IMR-90 (cell line): ENCODE results near the gene USP31. TPM values are rescaled to one million over a fixed set of nuclear protein-coding genes. Genes with fewer than 3 reads are reported as not detected.

ENCODE experiments used
- ATAC-seq: fragments of 200-7000 bp; cut with Tn5 transposase; 2 replicates; pipeline ENCODE4 v1.9.1; 2020; ENCODE audit warnings: low read depth, mild to moderate bottlenecking, moderate library complexity
- BruUV-seq: library from RNA; stranded (reverse); fragments of 400-500 nt; replicated peaks from 2 replicates; lab custom pipeline; 2021; lab: Mats Ljungman, UMichigan
- CTCF ChIA-PET: fragments of 300-600 bp; formaldehyde crosslinking; extraction: SDS; loops from one replicate; lab custom pipeline; 2021; ENCODE audit warnings: antibody characterized with exemption; lab: Yijun Ruan, JAX
- POLR2A ChIA-PET: fragments of 300-600 bp; sonication (Branson Sonifier 250); formaldehyde crosslinking; loops from one replicate; lab custom pipeline; 2022; ENCODE audit warnings: antibody characterized with exemption; ENCODE audit not compliant: unreplicated experiment; lab: Charles Lee
- DNase-seq: peaks from one replicate; pipeline ENCODE4 v3.0.0; 2013
- H2AFZ ChIP-seq: replicated peaks from 2 replicates; pipeline ENCODE3; 2013; ENCODE audit warnings: low read length, mild to moderate bottlenecking; ENCODE audit not compliant: poor library complexity
- H2AK5ac ChIP-seq: 2 replicates; pipeline ENCODE4 v1.6.1; 2013; ENCODE audit warnings: low read depth, low read length, inconsistent platforms
- H2AK9ac ChIP-seq: replicated peaks from 2 replicates; pipeline ENCODE3; 2013; ENCODE audit warnings: mild to moderate bottlenecking, low read depth, low read length, moderate library complexity; ENCODE audit not compliant: poor library complexity
- H2BK120ac ChIP-seq: 2 replicates; pipeline ENCODE4 v1.6.1; 2013; ENCODE audit warnings: low read depth, low read length, inconsistent platforms
- H2BK15ac ChIP-seq: 3 replicates; pipeline ENCODE4 v1.6.1; 2013; ENCODE audit warnings: low read depth, low read length, inconsistent platforms
- H2BK20ac ChIP-seq: 2 replicates; pipeline ENCODE4 v1.6.1; 2013; ENCODE audit warnings: low read depth, mild to moderate bottlenecking, inconsistent platforms, low read length, moderate library complexity
- H2BK5ac ChIP-seq: 2 replicates; pipeline ENCODE4 v1.6.1; 2013; ENCODE audit warnings: mild to moderate bottlenecking, low read depth, low read length, inconsistent platforms; ENCODE audit not compliant: poor library complexity, severe bottlenecking
- H3K14ac ChIP-seq: replicated peaks from 2 replicates; pipeline ENCODE4 v1.6.1; 2013; ENCODE audit warnings: low read depth, low read length, inconsistent platforms
- H3K18ac ChIP-seq: 2 replicates; pipeline ENCODE4 v1.6.1; 2013; ENCODE audit warnings: low read depth, low read length, control low read depth
- H3K23ac ChIP-seq: 2 replicates; pipeline ENCODE4 v1.6.1; 2013; ENCODE audit warnings: low read depth, low read length, inconsistent platforms
- H3K27ac ChIP-seq: 2 replicates; pipeline ENCODE4 v1.5.1; 2013; ENCODE audit warnings: mild to moderate bottlenecking, control low read depth, low read length; ENCODE audit not compliant: insufficient read depth
- H3K27me3 ChIP-seq: 2 replicates; pipeline ENCODE4 v1.6.1; 2013; ENCODE audit warnings: low read length; ENCODE audit not compliant: control insufficient read depth, insufficient read depth
- H3K36me3 ChIP-seq: 2 replicates; pipeline ENCODE4 v1.6.1; 2013; ENCODE audit warnings: low read length, mixed read lengths; ENCODE audit not compliant: control insufficient read depth, insufficient read depth
- H3K4ac ChIP-seq: 2 replicates; pipeline ENCODE4 v1.6.1; 2013; ENCODE audit warnings: low read depth, low read length, inconsistent platforms
- H3K4me1 ChIP-seq: 2 replicates; pipeline ENCODE4 v1.6.1; 2013; ENCODE audit warnings: low read length, mixed read lengths; ENCODE audit not compliant: control insufficient read depth, insufficient read depth
- H3K4me2 ChIP-seq: 2 replicates; pipeline ENCODE4 v1.6.1; 2013; ENCODE audit warnings: low read depth, mild to moderate bottlenecking, control low read depth, low read length, moderate library complexity
- H3K4me3 ChIP-seq: 2 replicates; pipeline ENCODE4 v1.5.1; 2013; ENCODE audit warnings: low read depth, mild to moderate bottlenecking, control low read depth, low read length, moderate library complexity; ENCODE audit not compliant: insufficient read depth
- H3K56ac ChIP-seq: 2 replicates; pipeline ENCODE4 v1.6.1; 2013; ENCODE audit warnings: low read length, inconsistent platforms; ENCODE audit not compliant: insufficient read depth; ENCODE audit errors: extremely low read depth
- H3K79me1 ChIP-seq, 2 experiments: 2 replicates each; pipeline ENCODE4 v1.6.1; 2013; ENCODE audit warnings: low read length in 2 of 2, inconsistent platforms in 1 of 2, low read depth in 1 of 2
- H3K9ac ChIP-seq: 2 replicates; pipeline ENCODE4 v1.6.1; 2013; ENCODE audit warnings: low read depth, low read length, control low read depth
- H3K9me1 ChIP-seq: 2 replicates; pipeline ENCODE4 v1.6.1; 2013; ENCODE audit warnings: low read length, inconsistent platforms; ENCODE audit not compliant: insufficient read depth
- H3K9me3 ChIP-seq: 2 replicates; pipeline ENCODE4 v1.6.1; 2013; ENCODE audit warnings: low read length; ENCODE audit not compliant: control insufficient read depth, insufficient read depth
- H4K20me1 ChIP-seq: 2 replicates; pipeline ENCODE4 v1.6.1; 2013; ENCODE audit warnings: low read length, inconsistent platforms; ENCODE audit not compliant: insufficient read depth
- H4K5ac ChIP-seq: 2 replicates; pipeline ENCODE4 v1.6.1; 2013; ENCODE audit warnings: mild to moderate bottlenecking, low read depth, low read length, control low read depth
- H4K8ac ChIP-seq, 2 experiments: 2 replicates each; pipeline ENCODE4 v1.6.1; 2013; ENCODE audit warnings: low read depth in 2 of 2, low read length in 2 of 2, control low read depth in 1 of 2, inconsistent platforms in 1 of 2
- H4K91ac ChIP-seq: 2 replicates; pipeline ENCODE4 v1.6.1; 2013; ENCODE audit warnings: low read depth, low read length, inconsistent platforms; ENCODE audit not compliant: insufficient read depth
- BHLHE40 ChIP-seq: fragments of 150-350 bp; IDR thresholded peaks from 2 replicates; pipeline ENCODE4 v1.6.1; 2016; ENCODE audit warnings: mild to moderate bottlenecking, low read depth, low read length
- CEBPB ChIP-seq: IDR thresholded peaks from 2 replicates; pipeline ENCODE4 v1.6.1; 2012; ENCODE audit warnings: low read depth, low read length, improper control_type of control experiment
- CHD1 ChIP-seq: IDR thresholded peaks from 2 replicates; pipeline ENCODE4 v1.6.1; 2012; ENCODE audit warnings: low read depth, low read length, improper control_type of control experiment
- CTCF ChIP-seq: conservative IDR thresholded peaks from 2 replicates; pipeline ENCODE4 v1.5.1; 2012; ENCODE audit warnings: mild to moderate bottlenecking, low read depth, low read length, improper control_type of control experiment
- ELK1 ChIP-seq: fragments of 150-350 bp; IDR thresholded peaks from 2 replicates; pipeline ENCODE4 v1.6.1; 2016; ENCODE audit warnings: low read depth, mild to moderate bottlenecking, low read length, moderate library complexity, borderline replicate concordance
- FOS ChIP-seq: fragments of 150-350 bp; IDR thresholded peaks from 2 replicates; pipeline ENCODE4 v1.6.1; 2016; ENCODE audit warnings: low read depth, low read length
- MAFK ChIP-seq: IDR thresholded peaks from 2 replicates; pipeline ENCODE4 v1.6.1; 2012; ENCODE audit warnings: low read depth, low read length, improper control_type of control experiment
- MAZ ChIP-seq: IDR thresholded peaks from 2 replicates; pipeline ENCODE4 v1.6.1; 2012; ENCODE audit warnings: low read depth, mild to moderate bottlenecking, low read length, improper control_type of control experiment, moderate library complexity, borderline replicate concordance
- MXI1 ChIP-seq: IDR thresholded peaks from 2 replicates; pipeline ENCODE4 v1.6.1; 2012; ENCODE audit warnings: low read depth, mild to moderate bottlenecking, low read length, moderate library complexity, borderline replicate concordance
- NFE2L2 ChIP-seq: fragments of 150-350 bp; IDR thresholded peaks from 2 replicates; pipeline ENCODE4 v1.6.1; 2016; ENCODE audit warnings: low read depth, mild to moderate bottlenecking, low read length
- POLR2A ChIP-seq: IDR thresholded peaks from 2 replicates; pipeline ENCODE4 v1.6.1; 2012; ENCODE audit warnings: mild to moderate bottlenecking, low read depth, low read length
- RAD21 ChIP-seq: IDR thresholded peaks from 2 replicates; pipeline ENCODE4 v1.6.1; 2012; ENCODE audit warnings: low read length, improper control_type of control experiment
- RCOR1 ChIP-seq: IDR thresholded peaks from 2 replicates; pipeline ENCODE4 v1.6.1; 2012; ENCODE audit warnings: mild to moderate bottlenecking, low read length, improper control_type of control experiment; ENCODE audit not compliant: insufficient replicate concordance
- RFX5 ChIP-seq: IDR thresholded peaks from 2 replicates; pipeline ENCODE4 v1.8.0; 2012; ENCODE audit warnings: low read depth, mild to moderate bottlenecking, low read length, moderate library complexity
- SMC3 ChIP-seq: fragments of 150-350 bp; IDR thresholded peaks from 2 replicates; pipeline ENCODE4 v1.6.1; 2016; ENCODE audit warnings: low read depth, mild to moderate bottlenecking, antibody characterized with exemption, low read length, moderate library complexity
- USF2 ChIP-seq: fragments of 150-350 bp; IDR thresholded peaks from 2 replicates; pipeline ENCODE4 v1.6.1; 2017; ENCODE audit warnings: mild to moderate bottlenecking, antibody characterized with exemption, low read length, low read depth
- WGBS, 2 experiments: methylation state at CpG; one replicate each; pipeline versions ENCODE4 v1.1.5 to v1.1.7; 2013; ENCODE audit warnings: missing lambda C conversion rate in 2 of 2; ENCODE audit not compliant: insufficient read length in 1 of 2; ENCODE audit errors: extremely low coverage in 2 of 2; 5-methylcytosine and 5-hydroxymethylcytosine counted together
- dilution Hi-C: fragments of 300-500 bp; cut with HindIII; formaldehyde crosslinking; loops from one replicate; pipeline ENCODE4 v1.14.3; 2018; ENCODE audit warnings: low sequenced_read_pairs; ENCODE audit not compliant: unreplicated experiment
- in situ Hi-C: fragments of 300-500 bp; cut with MboI; formaldehyde crosslinking; loops from 3 replicates; pipeline ENCODE4 v1.14.3; 2019; ENCODE audit warnings: low sequenced_read_pairs, inconsistent platforms, mixed read lengths
- intact Hi-C: fragments of 100-400 bp; cut with micrococcal nuclease; formaldehyde crosslinking; loops from 2 replicates; pipeline ENCODE4 v1.10.0; 2022
- polyA plus RNA-seq, 3 experiments: library from polyadenylated mRNA; depleted of rRNA; stranded (reverse); fragments of >200 nt; gene quantifications; 2 replicates each; pipeline ENCODE4 v1.2.3, GENCODE V29; 2012; ENCODE audit warnings: low replicate concordance in 1 of 3
- total RNA-seq: library from RNA; depleted of rRNA; stranded (reverse); fragments of >200 nt; gene quantifications from 2 replicates; pipeline ENCODE4 v1.2.3, GENCODE V29; 2012

The USP31 gene
- total and polyA plus RNA-seq, 2 of the 4 experiments (the other 2 are of a cell fraction) = 2.9 to 3.4 TPM

GRCh38 chr16:23092801-23093117 is 56.5 kb downstream of the USP31 start:
- Histone ChIP-seq H3K23ac (no peak overlapping the region), H3K27ac (no peak overlapping the region), H3K36me3 (peaks cover 7% of the 10 kb centered on the region), H3K9me3 (no peaks in the 10 kb centered on the region), H2BK120ac (no peak overlapping the region), H3K9me1 (peaks cover 6% of the 10 kb centered on the region; the same call in 1 of the 2 replicates), H2BK5ac (no peak overlapping the region), H2AK5ac (no peak overlapping the region), H4K91ac (no peak overlapping the region), H3K9ac (no peak overlapping the region), H4K8ac (no peak overlapping the region), H3K4me1 (no peaks in the 10 kb centered on the region; the same call in 1 of the 2 replicates), H2BK20ac (no peak overlapping the region), H3K18ac (no peak overlapping the region), H3K56ac (no peak overlapping the region), H3K4me2 (no peak overlapping the region), H4K20me1 (no peaks in the 10 kb centered on the region), H3K79me1 (peaks cover 0 to 11% of the 10 kb centered on the region in 2 experiments; a peak in 1 of 4 replicates), H4K5ac (no peak overlapping the region), H2BK15ac (no peak overlapping the region), H3K14ac (no peak overlapping the region), H3K27me3 (no peaks in the 10 kb centered on the region), H2AK9ac (no peak overlapping the region), H2AFZ (no peak overlapping the region), H3K4ac (no peak overlapping the region), H3K4me3 (no peak overlapping the region)
- BruUV-seq = no TSS peak
- DNase-seq (no peak), ATAC-seq (no peak)
- TF ChIP-seq SMC3 = no peak
- no peak for TF ChIP-seq MXI1
- no peak for TF ChIP-seq MAFK
- no peak for TF ChIP-seq MAZ
- TF ChIP-seq NFE2L2 = no peak
- TF ChIP-seq RCOR1 = no peak
- no peak for TF ChIP-seq USF2
- no peak for TF ChIP-seq CEBPB
- TF ChIP-seq CTCF = no peak
- TF ChIP-seq RFX5 = no peak
- TF ChIP-seq CHD1 = no peak
- TF ChIP-seq RAD21 = no peak
- no peak for TF ChIP-seq ELK1
- no peak for TF ChIP-seq FOS
- TF ChIP-seq POLR2A = no peak
- no peak for TF ChIP-seq BHLHE40
- ChIA-PET CTCF (interaction anchor here (0.9 kb wide), 1 partner anchor 17 kb away, joined by 3 read pairs; no protein-coding TSS in a partner anchor), POLR2A (no interaction called here)
- dilution Hi-C loops (no loop called here), in situ Hi-C loops (no loop called here), intact Hi-C loops (no loop called here)
- WGBS, 2 experiments = no CpG with 5 or more reads among the region's 1 CpG
